Activated gamma-delta T cell (primary cell): ENCODE data around the gene CRYL1.

Source experiments
- DNase-seq: peaks from one replicate; lab custom pipeline; 2025; lab: John Stamatoyannopoulos, UW

CRYL1 gene

DNA sequence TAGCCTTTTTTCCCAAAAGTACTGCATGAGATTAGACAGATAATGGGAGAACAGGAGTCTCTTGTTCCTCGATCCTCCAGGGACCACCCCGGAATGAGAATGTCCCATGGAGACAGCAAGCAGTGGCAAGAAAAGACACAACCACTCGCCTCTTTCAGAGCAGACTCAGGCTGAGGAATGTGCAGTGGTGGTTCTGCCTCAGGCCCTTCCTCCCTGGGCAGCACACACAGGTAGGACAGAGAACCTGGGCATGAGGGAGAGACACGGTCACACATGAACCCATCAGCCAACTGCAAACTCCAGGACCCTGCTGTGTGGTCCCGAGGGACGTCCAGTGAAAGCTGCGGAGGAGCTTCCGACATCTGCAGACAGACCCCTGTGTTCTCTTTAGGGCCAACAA, 31.0 kb downstream of the CRYL1 start:
- no peak for DNase-seq

DNA sequence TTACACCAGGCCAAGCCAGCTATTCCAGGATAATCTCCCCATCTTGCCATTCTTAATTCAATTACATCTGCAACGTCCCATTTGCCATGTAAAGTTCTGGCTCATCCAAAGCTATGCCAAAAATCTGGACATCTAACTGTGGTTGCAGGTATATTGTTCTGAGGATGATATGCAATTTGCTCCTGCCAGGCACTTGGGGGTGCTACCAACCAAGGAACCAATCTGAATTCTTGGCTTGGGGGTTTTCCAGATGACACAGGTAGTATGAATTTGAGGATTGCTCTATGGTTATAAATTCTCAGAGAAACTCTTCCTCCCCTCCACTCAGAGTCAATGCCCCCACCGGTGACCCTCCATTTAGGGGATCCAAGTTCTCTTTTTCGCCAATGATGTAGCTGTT, 33.0 kb downstream of the CRYL1 start:
- DNase-seq = no peak

DNA sequence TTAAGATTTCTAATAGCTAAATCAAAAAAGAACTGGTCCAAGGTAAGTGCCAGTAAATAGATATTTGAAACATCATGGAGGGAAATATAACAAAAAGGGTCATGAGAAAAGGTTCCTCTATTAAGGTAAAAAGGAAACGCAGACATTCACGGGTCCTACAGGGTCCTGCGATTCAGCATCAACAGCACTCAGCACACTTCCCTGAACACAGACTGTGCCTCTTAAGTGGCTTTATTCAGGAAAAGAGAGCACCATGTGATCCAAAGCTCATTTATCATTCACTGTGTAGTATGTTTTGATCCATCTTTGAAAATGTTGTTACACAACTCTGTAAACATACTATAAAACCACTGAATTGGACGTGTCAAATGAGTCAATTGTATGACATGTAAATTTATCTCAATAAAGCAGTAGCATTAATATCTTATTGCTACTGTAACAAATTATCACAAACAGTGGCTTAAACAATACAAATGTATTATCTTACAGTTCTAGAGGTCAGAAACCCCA, 33.7 kb downstream of the CRYL1 start:
- no peak for DNase-seq

DNA sequence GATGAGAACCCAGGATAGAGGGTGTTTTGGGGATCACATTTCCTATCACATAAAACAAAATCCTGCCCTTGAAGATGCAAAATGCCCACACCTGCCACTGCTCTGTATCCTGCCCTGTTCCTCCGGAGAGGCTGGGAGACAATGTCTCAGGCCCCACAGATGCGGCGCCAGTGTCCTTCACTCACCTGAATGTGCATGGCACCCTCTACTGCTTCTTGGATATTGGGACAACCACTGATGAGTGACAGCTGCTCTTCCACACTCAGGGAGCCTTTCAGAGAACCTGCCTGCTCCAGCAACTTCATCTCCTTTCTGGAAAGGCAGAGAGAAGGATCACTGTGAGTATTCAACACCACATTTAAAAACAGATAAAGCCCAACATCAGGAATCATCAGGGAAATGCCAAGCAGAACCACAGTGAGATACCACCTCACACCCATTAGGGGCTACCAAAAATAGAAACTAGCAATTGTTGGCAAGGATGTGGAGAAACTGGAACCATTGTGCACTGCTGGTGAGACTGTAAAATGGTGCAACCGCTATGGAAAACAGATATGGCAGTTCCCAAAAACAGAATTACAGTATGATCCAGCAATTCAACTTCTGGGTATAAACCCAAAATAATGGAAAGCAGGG, 36.4 kb downstream of the CRYL1 start:
- no peak for DNase-seq

DNA sequence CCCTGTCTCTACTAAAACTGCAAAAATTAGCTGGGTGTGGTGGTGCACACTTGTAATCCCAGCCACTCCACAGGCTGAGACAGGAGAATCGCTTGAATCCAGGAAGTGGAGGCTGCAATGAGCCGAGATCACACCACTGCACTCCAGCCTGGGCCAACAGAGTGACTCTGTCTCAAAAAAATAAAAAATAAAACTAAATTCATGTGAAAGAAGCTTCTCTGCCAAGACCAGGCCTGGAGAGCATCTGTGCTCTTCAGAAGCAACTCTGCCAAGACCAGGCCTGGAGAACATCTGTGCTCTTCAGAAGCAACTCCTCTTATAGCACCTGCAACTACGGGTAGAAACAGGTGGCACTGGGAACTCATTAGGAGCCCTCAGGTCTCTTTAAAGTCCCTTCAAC, 37.7 kb downstream of the CRYL1 start:
- DNase-seq = no peak

DNA sequence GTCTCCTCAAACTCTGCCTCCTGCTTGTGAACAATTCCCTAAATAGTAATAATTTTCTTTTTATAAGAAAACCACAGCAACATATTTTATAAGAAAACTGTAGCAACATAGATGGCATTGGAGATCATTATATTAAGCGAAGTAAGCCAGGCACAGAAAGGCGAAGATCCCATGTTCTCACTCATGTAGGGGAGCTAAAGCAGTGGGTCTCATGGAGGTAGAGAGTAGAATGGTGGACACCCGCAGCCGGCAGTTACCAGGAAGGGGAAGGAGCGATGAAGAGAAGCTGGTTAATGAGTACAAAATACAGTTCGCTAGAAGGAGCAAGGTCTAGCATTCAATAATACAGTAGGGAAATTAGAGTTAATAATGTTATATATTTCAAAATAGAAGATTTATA, 42.9 kb downstream of the CRYL1 start:
- no peak for DNase-seq

DNA sequence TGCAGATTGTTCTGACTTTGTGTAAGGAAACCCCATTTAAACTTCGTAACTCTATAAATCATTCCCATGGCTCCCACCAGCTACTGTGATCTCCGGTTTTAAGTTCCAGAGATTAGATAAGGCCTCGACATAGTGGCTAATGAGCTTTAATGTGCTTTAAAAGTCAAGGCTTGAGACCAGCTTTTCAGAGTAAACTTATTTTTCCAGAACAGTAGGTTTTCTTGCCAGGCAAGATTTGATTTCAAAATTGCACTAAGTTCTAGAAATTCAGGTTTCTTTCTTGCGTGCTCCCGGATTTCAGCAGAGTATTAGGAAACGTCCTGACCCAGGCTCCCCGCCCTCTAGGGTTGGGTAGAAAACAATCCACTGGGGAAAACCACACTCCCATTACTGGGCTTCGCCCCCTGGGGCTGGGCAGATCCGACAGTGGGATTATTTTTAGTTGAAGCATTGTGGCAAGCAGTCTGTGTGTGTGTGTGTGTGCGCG, 43.3 kb downstream of the CRYL1 start:
- DNase-seq = no peak

DNA sequence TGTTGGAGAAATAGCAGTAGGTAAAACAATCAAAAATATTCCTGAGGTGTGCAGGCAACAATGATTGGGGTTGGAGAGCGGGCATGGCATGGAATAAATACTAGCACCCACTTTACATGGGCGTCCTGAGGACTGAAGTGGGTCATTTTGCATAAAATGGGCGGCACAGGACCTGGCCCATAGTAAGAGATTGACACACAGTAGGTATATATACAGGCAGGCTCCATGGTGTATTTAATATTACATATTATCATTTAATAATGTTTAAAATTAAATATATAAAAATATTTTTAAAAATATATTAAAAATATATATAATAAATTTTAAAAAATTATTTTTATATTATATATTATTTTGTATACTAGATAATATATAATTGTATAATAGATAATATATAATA, 48.3 kb downstream of the CRYL1 start:
- no peak for DNase-seq

DNA sequence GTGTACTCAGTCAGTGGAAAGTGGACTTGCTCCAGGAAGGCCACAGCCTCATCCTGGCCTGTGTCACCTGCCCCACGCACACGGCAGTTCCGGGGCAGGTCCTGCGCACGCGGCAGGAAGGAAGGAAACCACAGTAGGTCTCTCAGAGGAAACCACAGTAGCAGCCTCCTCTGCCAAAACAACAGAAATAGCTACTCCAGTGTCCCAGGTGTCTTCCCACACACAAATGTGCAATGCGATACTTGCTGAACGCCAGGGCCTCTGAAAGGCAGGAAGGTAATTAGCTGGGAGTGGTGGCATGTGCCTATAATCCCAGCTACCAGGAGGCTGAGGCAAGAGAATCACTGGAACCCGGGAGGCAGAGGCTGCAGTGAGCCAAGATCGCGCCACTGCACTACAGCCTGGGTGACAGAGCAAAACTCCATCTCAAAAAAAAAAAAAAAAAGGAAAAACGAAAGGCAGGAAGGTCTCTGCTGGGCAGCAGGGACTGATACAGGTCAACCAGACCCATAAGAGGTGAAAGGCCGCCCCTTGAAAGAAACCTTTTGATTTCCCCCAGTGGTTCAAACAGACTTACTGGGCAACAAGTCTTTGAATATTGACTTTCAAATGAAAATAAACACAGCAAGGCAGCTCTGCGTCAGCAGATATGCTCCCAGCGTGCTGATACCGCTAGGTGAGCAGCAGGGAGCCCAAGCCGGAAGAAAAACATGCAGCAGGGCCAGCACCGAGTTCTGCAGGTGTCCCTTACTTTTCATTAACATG, 49.5 kb downstream of the CRYL1 start:
- DNase-seq = peak; percentile 45

DNA sequence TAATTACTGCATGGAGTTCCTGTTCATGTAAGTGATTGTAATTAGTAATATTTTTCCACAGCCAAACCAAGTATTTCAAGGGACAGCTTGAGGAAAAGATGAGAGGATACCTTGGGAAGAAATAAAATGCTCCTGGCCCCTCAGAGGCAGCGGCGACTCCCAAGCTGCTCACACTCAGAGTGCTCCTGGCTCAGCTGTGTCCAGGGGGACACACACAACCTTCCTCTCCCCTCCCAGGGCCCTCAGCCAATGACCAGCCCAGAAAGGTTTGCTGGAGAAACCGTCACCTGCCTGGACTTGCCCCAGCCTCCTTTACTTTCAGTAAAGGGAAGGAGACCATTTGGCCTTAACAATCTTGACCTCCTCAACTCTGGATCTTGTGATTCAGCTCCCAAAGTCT, 51.1 kb downstream of the CRYL1 start:
- no peak for DNase-seq

DNA sequence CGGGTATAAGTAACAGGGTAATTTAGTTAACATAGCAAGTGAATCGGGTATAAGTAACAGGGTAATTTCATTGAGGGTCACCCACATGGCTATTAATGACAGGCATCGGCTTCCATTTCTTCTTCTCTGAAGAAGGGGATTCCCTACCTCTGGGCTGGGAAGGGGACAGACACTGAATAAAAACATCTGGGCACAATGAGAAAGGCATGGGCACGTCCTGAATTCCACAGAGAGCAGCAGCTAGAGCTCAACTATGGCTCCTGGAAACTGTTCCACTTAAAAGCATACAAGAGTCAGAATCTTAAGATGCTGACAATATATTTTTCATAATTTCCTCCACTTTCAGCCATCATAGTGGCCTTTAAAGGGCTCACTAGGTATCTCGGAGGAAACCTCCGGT, 51.8 kb downstream of the CRYL1 start:
- no peak for DNase-seq

DNA sequence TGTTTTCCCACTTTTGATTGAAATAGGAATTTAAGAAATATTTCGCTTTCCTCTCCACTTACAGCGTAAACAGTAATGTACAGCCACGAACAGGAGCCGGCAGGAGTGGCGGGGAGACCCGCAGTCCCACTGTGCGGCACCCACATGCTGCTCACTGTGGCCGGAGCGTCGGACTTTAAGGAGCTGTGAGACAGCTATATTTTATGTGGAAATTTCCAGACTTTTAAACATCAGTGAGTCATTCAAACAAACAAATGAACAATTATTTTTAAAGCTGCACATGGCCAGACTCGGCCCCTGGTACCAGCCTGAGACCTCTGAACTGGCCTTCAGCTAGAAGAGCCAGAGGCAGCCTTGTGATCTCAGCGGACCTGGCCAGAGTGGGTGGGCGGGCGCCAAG, 52.5 kb downstream of the CRYL1 start:
- DNase-seq = no peak

DNA sequence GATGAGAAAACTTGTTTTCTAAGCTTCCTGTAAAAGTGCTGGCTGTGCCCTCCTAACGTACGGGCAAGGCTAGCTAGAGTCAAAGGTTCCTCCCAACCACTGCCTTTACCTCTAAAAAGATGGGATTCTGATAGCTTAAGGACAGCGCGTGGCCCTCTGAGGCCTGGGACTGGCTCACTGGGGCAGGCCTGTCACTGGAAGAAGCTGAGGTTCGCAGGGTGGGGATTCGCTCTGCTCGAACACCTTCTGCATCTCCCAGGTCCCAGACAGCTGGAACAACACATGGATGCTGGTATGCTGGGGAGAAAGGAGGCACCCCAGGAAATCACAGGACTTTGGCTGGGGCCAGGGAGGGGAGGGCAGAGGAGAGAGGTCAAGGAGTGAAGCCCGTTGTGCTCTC, 53.1 kb downstream of the CRYL1 start:
- no peak for DNase-seq

DNA sequence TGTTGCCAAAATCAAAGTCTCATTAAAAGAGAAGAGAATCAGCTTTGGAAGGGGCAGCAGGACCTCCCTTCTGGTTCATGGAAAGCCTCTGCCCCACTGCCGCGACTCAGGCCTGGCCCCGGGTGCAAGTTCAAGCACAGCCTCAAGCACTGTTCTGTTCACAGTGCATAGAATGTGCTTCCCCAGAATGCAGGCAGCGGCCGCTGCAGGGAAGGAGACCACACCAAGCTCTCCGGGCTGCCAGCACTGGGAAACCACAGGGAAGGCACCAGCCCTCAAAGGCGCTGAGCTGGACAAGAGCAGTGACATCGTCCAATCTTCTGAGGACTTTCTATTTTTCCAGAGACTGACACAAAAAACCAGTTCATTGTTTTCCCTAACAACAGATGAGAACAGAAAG, 55.5 kb downstream of the CRYL1 start:
- DNase-seq = no peak

DNA sequence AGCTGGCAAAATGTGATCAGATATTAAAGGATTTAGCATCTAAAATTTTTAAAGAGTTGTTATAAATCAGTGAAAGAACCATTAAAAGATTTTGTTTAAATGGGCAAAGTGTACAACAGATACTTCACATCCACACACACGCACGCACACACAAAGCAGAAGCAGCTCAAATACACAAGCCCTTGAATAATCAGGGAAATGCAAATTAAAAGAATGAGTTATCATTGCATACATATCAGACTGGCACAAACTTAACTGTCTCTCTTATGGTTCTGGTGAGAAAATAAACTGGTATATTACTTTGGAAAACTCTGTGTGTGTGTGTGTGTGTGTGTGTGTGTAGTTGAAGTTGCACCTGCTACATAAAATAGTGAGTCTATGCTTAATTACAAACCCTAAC, 59.3 kb downstream of the CRYL1 start:
- DNase-seq = no peak

DNA sequence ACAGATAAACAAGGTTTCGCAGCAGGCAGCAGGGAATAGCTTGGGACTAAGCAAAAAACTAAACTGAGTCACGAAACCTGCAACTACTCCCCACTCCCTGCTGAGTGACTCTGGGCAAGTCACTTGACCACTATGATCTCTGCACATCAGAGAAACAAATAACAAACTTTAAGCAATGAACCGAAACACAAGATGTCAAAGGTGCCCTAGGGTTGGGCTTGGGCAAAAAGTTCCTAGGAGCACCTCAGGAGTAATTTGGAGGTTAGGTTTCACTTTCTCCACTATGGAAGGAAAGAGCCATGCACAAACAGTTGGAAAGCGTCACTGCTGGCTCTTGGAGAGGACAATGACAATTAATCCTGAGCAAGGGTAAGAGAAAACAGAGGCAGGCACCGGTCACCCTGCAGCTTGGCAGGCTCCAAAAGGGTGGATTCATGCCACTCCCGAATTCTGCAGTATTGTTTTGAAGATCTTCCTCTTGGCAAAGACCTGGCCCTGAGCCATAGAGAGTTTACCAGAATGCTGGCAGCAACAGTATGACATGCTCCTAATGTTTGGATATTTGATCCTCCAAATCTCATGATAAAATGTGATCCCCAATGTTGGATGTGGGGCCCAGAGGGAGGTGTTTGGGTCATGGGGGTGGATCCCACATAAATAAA, 60.3 kb downstream of the CRYL1 start:
- no peak for DNase-seq

DNA sequence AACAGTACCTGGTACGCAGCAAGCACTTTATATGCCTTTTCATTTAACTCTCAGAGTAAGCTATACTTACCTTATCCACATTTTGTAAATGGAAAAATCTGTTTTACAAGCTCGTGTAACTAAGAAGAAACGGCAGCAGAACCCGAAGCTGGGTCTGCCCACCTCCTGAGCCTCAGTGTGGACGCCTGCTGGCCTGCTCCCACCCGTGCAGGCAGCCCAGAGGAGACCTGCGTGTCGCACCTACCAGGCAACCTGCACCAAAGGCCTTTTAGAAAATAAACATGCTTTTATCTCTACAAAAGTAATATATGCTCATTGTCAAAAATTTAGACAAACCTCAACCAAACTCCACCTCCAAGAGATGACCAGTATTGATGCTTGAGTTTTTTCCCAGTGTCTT, 62.7 kb downstream of the CRYL1 start:
- DNase-seq = no peak

DNA sequence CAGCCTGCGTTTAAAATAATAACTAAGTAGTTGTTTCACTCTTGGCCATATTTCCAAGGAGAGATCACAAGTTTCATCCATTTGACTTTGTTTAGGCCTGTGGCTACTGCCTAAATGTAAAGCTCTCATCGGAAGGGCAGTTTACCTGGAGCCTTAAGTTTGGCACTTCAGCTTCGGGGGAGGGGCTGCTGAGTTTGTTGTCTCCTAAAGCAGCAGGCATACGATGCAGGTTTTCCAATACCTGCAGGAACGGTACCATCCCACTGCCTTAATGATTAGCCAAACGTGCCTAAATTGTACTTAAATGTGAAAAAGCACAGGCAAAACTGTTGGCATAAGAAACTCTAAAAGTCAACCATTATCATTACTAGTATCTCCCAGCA, 63.1 kb downstream of the CRYL1 start:
- DNase-seq = no peak

DNA sequence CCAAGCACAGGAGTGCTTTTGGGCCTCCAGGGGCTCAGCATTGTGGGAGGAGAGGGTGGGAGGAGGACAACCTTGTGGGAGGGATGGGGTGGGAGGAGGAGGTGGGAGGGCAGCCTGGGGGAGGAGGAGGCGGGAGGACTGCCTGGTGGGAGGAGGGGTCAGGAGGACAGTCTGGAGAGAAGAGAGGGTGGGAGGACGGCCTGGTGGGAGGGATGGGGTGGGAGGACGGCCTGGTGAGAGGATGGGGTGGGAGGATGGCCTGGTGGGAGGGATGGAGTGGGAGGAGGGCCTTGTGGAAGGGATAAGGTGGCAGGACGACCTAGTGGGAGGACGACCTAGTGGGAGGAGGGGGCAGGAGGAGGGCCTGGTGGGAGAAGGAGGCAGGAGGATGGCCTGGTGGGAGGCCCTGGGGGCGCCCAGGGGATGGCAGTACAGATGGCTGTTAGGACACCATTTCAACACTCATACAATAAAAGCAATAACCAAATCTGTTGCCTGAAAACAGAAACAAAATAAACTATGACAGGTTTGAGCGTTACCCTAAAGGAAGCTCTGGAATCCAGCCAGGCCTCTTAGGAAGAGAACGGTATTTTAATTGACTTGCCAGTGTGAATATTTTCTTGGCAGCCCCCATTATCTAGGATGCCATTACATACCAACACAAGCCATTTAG, 63.7 kb downstream of the CRYL1 start:
- DNase-seq = no peak

DNA sequence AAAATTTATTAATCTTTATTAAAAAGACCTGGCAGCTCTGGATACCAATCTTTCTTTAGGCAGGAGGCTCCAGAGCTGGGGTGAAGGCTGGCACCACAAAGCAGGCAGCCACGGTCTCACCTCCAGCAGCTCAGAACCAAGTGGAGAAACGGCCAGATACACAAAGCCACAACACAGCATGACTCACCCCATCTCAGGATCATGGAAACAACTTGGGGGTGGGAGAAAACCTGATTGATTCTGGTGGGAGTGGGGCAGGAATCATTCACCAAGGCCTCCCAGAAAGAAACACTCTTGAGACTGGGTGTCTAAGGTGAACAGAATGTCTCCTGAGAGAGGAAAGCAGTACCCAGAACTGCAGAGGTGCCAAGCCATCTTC, 64.2 kb downstream of the CRYL1 start:
- DNase-seq = no peak

DNA sequence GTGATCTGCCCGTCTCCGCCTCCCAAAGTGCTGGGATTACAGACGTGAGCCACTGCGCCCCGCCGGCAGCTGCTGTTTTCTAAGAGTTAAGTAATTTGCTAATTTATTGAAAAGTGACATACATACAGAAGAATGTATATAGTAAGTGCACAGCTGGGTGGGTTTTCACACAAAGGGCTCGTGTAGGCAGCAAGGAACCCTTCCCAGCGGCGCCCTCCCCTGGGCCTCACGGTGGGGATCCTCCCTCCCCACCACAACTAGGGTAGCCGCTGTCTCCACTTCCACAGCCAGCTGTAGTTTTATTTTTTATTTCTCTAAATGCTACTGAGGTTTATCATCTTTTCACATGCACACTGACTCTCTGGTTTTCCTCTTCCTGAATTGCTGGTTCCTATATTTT, 64.9 kb downstream of the CRYL1 start:
- DNase-seq = no peak

DNA sequence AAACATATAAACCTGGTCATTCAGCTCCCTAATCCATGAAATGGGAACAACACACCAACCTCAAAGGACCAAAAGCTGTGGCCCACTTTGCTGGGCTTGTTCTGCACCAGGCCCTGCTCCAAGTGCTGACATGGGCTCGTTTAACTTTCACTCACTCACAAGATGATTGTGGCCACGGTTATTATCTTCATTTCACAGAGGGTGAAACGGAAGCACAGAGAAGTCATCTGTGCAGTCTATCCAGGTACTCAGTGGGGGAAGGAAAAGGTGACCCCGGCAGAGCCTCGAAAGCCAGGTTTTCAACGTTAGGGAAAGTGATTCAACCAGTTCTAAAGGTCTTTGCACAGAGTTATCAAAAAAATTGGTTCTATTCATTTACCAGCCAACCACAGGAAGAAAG, 68.0 kb downstream of the CRYL1 start:
- no peak for DNase-seq

DNA sequence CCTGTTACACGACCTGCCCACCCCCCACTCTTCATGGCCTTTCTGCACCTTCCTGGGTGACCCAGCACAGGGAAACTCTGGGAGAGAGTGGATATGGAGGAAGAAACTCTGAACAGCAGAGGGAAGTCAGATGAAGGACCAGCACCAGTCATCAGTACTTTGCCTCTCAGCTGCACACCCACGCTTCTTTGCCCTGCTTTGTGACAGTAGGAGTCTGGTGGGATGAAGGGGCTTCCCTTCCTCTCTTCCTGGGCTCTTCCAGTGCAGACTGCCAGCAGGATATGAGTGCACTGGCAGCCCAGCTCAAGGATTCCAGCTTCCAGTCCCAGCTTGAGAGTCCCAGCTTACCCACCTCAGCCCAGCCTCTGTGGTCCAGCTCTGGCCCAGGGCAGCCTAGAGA, 68.9 kb downstream of the CRYL1 start:
- no peak for DNase-seq
